Fibroblast of skin of right quadriceps (primary cell): Measurements from ENCODE around the gene PGGT1B.

Experiments
- DNase-seq: peaks from one replicate; pipeline ENCODE4 v3.0.0-alpha.2; 2013

PGGT1B gene

GRCh38 chr5:115179394-115180164, 83.1 kb downstream of the PGGT1B start:
- no peak for DNase-seq

- DNase-seq: no peak
Measured at GRCh38 chr5:115179030-115179393, 83.7 kb downstream of the PGGT1B start.

- DNase-seq: no peak
Measured at GRCh38 chr5:115170929-115171510, 91.7 kb downstream of the PGGT1B start.

DNA sequence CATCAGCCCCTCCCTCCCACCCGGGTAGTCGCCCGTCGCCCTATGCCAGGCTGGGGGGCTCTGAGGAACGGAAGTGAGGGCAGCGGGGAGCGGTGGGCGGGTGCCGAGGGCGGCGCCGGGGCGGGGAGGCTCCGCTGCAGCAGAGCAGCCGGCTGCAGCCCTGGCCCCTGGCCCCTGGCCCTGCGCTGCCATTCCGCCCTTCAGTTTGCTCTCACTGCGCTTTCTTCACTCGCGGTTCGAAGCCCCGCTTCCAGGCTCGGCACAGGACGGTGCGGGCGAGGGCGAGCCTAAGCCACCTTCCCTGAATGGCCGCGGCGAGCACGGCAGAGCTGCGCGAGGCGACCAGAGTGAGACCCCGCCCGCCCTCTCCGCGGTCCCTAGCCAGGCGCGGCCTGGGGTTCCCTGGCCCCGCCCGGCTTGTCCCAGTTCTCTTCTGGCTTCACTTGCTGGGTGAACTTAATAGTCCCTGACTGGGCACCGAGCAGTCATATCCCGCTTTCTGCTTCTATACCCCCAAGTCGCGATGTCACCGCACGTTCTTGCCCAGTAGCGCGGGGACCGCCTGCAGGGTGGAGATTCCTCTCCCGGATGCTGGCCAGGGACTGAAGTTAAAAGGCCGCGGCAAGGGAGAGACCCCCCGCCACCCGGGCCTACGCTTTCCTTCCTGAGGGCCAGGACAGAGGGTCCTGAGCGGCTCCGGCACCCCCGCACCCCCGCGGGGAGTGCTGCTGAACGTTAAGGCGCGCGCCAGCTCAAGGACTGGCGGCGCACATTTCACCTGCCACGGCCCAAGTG, 92.3 kb downstream of the PGGT1B start:
- peak; percentile 5 for DNase-seq

- peak; percentile 84 for DNase-seq
Measured at GRCh38 chr5:115169487-115170133, 93.1 kb downstream of the PGGT1B start, which contains the start of gene TRIM36. Gene TRIM36 (minus strand): TSS chr5:115169908. CDS start chr5:115169634, 274 bp downstream.

DNA sequence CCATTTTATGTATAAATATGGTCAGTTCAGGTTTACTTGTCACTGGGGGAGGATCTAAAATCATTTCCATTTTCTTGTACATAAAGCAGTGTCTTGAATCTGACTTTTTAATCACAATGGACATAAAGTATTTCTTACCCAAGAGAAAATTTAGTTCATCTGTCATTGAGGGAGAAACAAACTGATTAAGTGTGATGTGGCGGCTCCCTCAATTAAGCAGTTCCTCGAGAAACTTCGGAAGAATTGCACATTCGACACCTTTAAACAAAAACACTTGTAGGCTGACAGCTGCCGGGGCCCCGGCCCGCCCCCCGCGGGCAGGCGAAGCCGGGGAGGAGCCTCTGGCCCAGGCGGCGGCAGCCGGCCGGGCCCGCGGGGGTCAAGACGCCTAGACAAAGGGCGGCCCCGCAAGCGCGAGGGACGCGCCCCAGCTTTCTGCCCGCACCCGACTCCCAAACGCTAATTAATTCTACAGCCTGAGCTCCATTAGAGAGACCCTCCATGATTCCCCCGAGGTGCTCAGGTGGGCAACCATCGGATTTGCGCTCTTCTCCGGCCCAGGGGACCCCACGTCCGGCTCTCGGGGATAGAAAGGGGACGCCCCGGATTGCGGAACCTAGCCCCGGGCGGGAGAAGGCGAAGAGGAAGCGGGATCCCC, 93.7 kb downstream of the PGGT1B start:
- no peak for DNase-seq

GRCh38 chr5:115166744-115167393, 95.8 kb downstream of the PGGT1B start:
- no peak for DNase-seq

DNA sequence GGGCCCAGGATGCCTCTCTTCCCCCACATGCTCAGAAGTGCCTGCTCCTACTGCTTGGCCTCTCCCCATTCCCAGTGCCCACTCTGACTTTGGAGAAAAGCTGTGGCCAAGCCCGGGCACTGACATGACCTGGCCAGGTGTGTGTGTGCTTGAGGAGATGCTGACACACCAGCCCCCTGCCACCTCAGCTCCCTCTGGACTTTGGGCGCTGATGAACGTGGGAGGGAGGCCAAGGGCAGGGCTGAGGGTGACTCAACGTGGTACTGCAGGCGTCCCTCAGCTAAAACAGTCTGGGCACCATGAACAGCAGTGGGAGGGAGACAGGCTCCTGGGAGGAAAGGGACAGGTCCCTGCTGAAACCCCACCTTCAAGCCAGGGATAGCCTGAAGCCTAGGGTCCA, 96.9 kb downstream of the PGGT1B start:
- DNase-seq: no peak

GRCh38 chr5:115160975-115161475, 101.7 kb downstream of the PGGT1B start:
- DNase-seq: no peak
